Measurements from ENCODE around the gene SULF2. TPM values are rescaled to one million over a fixed set of nuclear protein-coding genes. Genes with fewer than 3 reads are reported as not detected.

Gene SULF2
- total and polyA plus RNA-seq, 2 donors (not counting 1 experiment from before 2014, with no cell fraction given) = 1.2 to 1.7 TPM

DNA sequence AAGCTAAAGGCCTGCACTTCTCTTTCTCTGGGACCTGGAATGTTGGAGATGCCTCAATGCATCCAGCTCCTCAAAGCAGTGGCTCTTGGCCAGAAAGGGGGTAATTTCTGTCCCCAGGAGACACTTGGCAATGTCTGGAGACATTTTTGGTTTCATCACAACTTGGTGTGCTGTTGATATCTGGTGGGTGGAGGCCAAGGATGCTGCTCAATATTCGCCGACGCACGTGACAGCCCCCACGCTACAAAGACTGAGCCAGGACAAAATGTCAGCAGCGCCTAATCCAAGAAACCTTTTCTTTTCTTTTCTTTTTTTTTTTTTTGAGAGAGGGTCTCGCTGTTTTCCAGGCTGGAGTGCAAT, 79.8 kb downstream of the SULF2 start:
- intact Hi-C loops (cut with micrococcal nuclease) = no loop called here
- no peak for TF ChIP-seq EZH2 (IDR thresholded peaks at IDR 0.05; ENCODE audit: borderline replicate concordance, insufficient read depth, low read depth, low read length, poor library complexity, severe bottlenecking)
- TF ChIP-seq, protein P1, sequence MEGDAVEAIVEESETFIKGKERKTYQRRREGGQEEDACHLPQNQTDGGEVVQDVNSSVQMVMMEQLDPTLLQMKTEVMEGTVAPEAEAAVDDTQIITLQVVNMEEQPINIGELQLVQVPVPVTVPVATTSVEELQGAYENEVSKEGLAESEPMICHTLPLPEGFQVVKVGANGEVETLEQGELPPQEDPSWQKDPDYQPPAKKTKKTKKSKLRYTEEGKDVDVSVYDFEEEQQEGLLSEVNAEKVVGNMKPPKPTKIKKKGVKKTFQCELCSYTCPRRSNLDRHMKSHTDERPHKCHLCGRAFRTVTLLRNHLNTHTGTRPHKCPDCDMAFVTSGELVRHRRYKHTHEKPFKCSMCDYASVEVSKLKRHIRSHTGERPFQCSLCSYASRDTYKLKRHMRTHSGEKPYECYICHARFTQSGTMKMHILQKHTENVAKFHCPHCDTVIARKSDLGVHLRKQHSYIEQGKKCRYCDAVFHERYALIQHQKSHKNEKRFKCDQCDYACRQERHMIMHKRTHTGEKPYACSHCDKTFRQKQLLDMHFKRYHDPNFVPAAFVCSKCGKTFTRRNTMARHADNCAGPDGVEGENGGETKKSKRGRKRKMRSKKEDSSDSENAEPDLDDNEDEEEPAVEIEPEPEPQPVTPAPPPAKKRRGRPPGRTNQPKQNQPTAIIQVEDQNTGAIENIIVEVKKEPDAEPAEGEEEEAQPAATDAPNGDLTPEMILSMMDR (IDR thresholded peaks at IDR 0.05) = no peak
- Mint-ChIP-seq H3K27ac (no peak overlapping the region), H3K4me1 (peaks cover 17% of the 10 kb centered on the region), H3K27me3 (peaks cover 21% of the 10 kb centered on the region), H3K4me3 (no peak overlapping the region), H3K9me3 (ENCODE audit: insufficient read depth) (no peaks in the 10 kb centered on the region)
- CTCF ChIA-PET = interaction anchor here (0.8 kb wide), 1 partner anchor 461 kb away, joined by 3 read pairs; no protein-coding TSS in a partner anchor
- H3K4me2 ChIP-seq (replicated peaks; ENCODE audit: low read depth, low read length, poor library complexity, severe bottlenecking) = no peak overlapping the region
- no peak overlapping the region for H3K27ac ChIP-seq (ENCODE audit: low read length in 2 of 2)
- no peak overlapping the region for H3K4me3 ChIP-seq (ENCODE audit: control extremely low read depth in 1 of 5, extremely low read depth in 1 of 5, insufficient read depth in 1 of 5, low read depth in 2 of 5, low read length in 4 of 5)
- no peaks in the 10 kb centered on the region for H3K79me2 ChIP-seq (ENCODE audit: control insufficient read depth, insufficient read depth, low read length)
- POLR2A ChIA-PET = no interaction called here
- no peak overlapping the region for H3K9ac ChIP-seq (ENCODE audit: low read length)
- no peaks in the 10 kb centered on the region for H3K27me3 ChIP-seq (replicated peaks in 1 of 4; ENCODE audit: control extremely low read depth in 1 of 4, control insufficient read depth in 3 of 4, insufficient read depth in 4 of 4, low read length in 3 of 4)
- no peaks in the 10 kb centered on the region for H3K9me3 ChIP-seq (ENCODE audit: control extremely low read depth in 1 of 3, control insufficient read depth in 2 of 3, insufficient read depth in 1 of 3, low read length in 2 of 3)
- H4K20me1 ChIP-seq (ENCODE audit: control insufficient read depth, insufficient read depth, low read length, poor library complexity, severe bottlenecking) = no peaks in the 10 kb centered on the region
- peaks cover 11 to 15% of the 10 kb centered on the region in 2 donors for H3K4me1 ChIP-seq (ENCODE audit: control insufficient read depth in 2 of 2, insufficient read depth in 2 of 2, low read length in 2 of 2)
- no peak overlapping the region for H2AFZ ChIP-seq (ENCODE audit: insufficient read depth, low read depth, low read length, poor library complexity, severe bottlenecking)
- WGBS (ENCODE audit: insufficient coverage) = no CpG with 5 or more reads among the region's 7 CpGs
- no peaks in the 10 kb centered on the region for H3K36me3 ChIP-seq (replicated peaks in 1 of 2; ENCODE audit: control extremely low read depth in 1 of 2, control insufficient read depth in 1 of 2, extremely low read depth in 1 of 2, insufficient read depth in 2 of 2, low read length in 1 of 2)
- DNase-seq (no peak), ATAC-seq (ENCODE audit: low read depth) (no peak)

DNA sequence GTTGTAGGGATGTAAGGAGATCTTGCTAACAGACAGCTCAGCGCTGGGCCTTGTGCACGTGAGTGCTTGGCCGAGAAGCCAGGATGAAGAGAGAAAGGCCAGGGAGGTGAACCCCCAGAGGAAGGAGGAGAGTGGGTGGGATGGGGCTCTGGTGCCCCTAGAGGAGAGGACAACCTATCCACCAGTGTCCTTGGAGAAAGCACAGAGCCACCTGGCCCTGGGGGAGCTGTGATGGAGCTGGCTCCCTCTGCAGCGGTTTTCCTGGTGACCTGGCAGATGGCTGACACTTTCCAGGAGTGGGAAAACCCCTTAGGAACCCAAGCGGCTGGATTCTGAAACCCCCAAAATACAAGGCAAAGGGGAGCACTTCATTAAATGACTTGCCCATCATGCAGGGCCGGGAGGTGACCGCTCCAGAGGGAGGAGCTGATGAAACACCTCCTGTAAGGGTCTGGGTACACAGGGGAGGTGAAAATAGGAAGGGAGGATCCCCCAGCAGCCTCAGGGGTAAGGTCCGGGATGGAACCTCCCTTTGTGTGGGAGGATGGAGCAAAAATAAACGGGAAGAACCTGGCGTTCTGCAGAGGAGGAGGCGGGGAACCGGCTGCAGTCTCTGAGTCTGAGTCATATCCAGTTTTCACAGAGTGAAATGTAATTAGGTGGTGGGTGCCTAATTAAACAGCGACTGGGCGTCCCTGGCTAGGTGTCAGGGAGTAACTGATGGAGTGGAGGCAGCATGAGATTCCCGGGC, 80.4 kb downstream of the SULF2 start:
- WGBS (ENCODE audit: insufficient coverage) = 64% methylated on average over 14 of the region's 15 CpGs
- Histone ChIP-seq H3K4me1 (ENCODE audit: control insufficient read depth in 2 of 2, insufficient read depth in 2 of 2, low read length in 2 of 2) (peaks cover 11 to 13% of the 10 kb centered on the region in 2 donors), H3K4me2 (replicated peaks; ENCODE audit: low read depth, low read length, poor library complexity, severe bottlenecking) (no peak overlapping the region), H2AFZ (ENCODE audit: insufficient read depth, low read depth, low read length, poor library complexity, severe bottlenecking) (no peak overlapping the region), H3K4me3 (ENCODE audit: control extremely low read depth in 1 of 5, extremely low read depth in 1 of 5, insufficient read depth in 1 of 5, low read depth in 2 of 5, low read length in 4 of 5) (no peak overlapping the region), H3K27me3 (replicated peaks in 1 of 4; ENCODE audit: control extremely low read depth in 1 of 4, control insufficient read depth in 3 of 4, insufficient read depth in 4 of 4, low read length in 3 of 4) (no peaks in the 10 kb centered on the region), H3K9me3 (ENCODE audit: control extremely low read depth in 1 of 3, control insufficient read depth in 2 of 3, insufficient read depth in 1 of 3, low read length in 2 of 3) (no peaks in the 10 kb centered on the region), H3K27ac (ENCODE audit: low read length in 2 of 2) (no peak overlapping the region), H3K36me3 (replicated peaks in 1 of 2; ENCODE audit: control extremely low read depth in 1 of 2, control insufficient read depth in 1 of 2, extremely low read depth in 1 of 2, insufficient read depth in 2 of 2, low read length in 1 of 2) (no peaks in the 10 kb centered on the region), H3K79me2 (ENCODE audit: control insufficient read depth, insufficient read depth, low read length) (no peaks in the 10 kb centered on the region), H3K9ac (ENCODE audit: low read length) (no peak overlapping the region), H4K20me1 (ENCODE audit: control insufficient read depth, insufficient read depth, low read length, poor library complexity, severe bottlenecking) (no peaks in the 10 kb centered on the region)
- intact Hi-C loops (cut with micrococcal nuclease) = no loop called here
- no peak for ATAC-seq (ENCODE audit: low read depth)
- H3K27ac Mint-ChIP-seq = no peak overlapping the region
- ChIA-PET POLR2A (no interaction called here), CTCF (interaction anchor here (0.8 kb wide), 1 partner anchor 460 kb away, joined by 3 read pairs; no protein-coding TSS in a partner anchor)
- H3K9me3 Mint-ChIP-seq (ENCODE audit: insufficient read depth) = no peaks in the 10 kb centered on the region
- DNase-seq = no peak
- peaks cover 21% of the 10 kb centered on the region for H3K27me3 Mint-ChIP-seq
- no peak overlapping the region for H3K4me3 Mint-ChIP-seq
- TF ChIP-seq, protein P1 (IDR thresholded peaks at IDR 0.05) = no peak
- TF ChIP-seq EZH2 (IDR thresholded peaks at IDR 0.05; ENCODE audit: borderline replicate concordance, insufficient read depth, low read depth, low read length, poor library complexity, severe bottlenecking) = no peak
- peaks cover 17% of the 10 kb centered on the region for H3K4me1 Mint-ChIP-seq
